ENCODE data around the gene PPIAL4G.
"Not testable (repeated sequence)": the region's sequence is repeated elsewhere in the genome, so short reads cannot be mapped to it uniquely, and the experiment has no call there.

GRCh38 chr1:148459694-148460093 lies 23.4 kb downstream of the PPIAL4G start:
- TF ChIP-seq POLR2A (IDR thresholded peaks at IDR 0.05; ENCODE audit: low read depth, low read length); POLR2AphosphoS5 (IDR thresholded peaks at IDR 0.05; ENCODE audit: low read depth, low read length); TAF1 (IDR thresholded peaks at IDR 0.05; ENCODE audit: borderline replicate concordance, low read depth, low read length): not testable (repeated sequence)
